ENCODE measurements around the gene RNF217.
"Not testable (repeated sequence)": the region's sequence is repeated elsewhere in the genome, so short reads cannot be mapped to it uniquely, and the experiment has no call there.

RNF217 gene

GRCh38 chr6:125014661-125014957, 52.4 kb downstream of the RNF217 start:
- no peak for DNase-seq (ENCODE audit: low read depth)

- DNase-seq (ENCODE audit: low read depth), result no peak
Observed at GRCh38 chr6:125015152-125015551, 52.9 kb downstream of the RNF217 start.

- no peak for DNase-seq (ENCODE audit: low read depth)
Observed at GRCh38 chr6:125018136-125018535, 55.9 kb downstream of the RNF217 start.

GRCh38 chr6:125019281-125019680, 57.0 kb downstream of the RNF217 start:
- DNase-seq (ENCODE audit: low read depth), result no peak

GRCh38 chr6:125019918-125020317, 57.7 kb downstream of the RNF217 start:
- no peak for DNase-seq (ENCODE audit: low read depth)

GRCh38 chr6:125020385-125020784, 58.1 kb downstream of the RNF217 start:
- no peak for DNase-seq (ENCODE audit: low read depth)

- no peak for DNase-seq (ENCODE audit: low read depth)
Observed at GRCh38 chr6:125022391-125022989, 60.3 kb downstream of the RNF217 start.

GRCh38 chr6:125025164-125025854, 63.1 kb downstream of the RNF217 start:
- DNase-seq (ENCODE audit: low read depth), result no peak

GRCh38 chr6:125027287-125027686, 65.0 kb downstream of the RNF217 start:
- no peak for DNase-seq (ENCODE audit: low read depth)

GRCh38 chr6:125030969-125031368, 68.7 kb downstream of the RNF217 start:
- DNase-seq (ENCODE audit: low read depth), result no peak

GRCh38 chr6:125031385-125031784, 69.1 kb downstream of the RNF217 start:
- no peak for DNase-seq (ENCODE audit: low read depth)

- DNase-seq (ENCODE audit: low read depth), result not testable (repeated sequence)
Observed at GRCh38 chr6:125034929-125035328, 72.7 kb downstream of the RNF217 start.

GRCh38 chr6:125036486-125036885, 74.2 kb downstream of the RNF217 start:
- DNase-seq (ENCODE audit: low read depth), result not testable (repeated sequence)

GRCh38 chr6:125037827-125038226, 75.6 kb downstream of the RNF217 start:
- DNase-seq (ENCODE audit: low read depth), result no peak

- no peak for DNase-seq (ENCODE audit: low read depth)
Observed at GRCh38 chr6:125038925-125039324, 76.7 kb downstream of the RNF217 start.

GRCh38 chr6:125041740-125042459, 79.7 kb downstream of the RNF217 start:
- no peak for DNase-seq (ENCODE audit: low read depth)

- no peak for DNase-seq (ENCODE audit: low read depth)
Observed at GRCh38 chr6:125044066-125044465, 81.8 kb downstream of the RNF217 start.

GRCh38 chr6:125044667-125045066, 82.4 kb downstream of the RNF217 start:
- DNase-seq (ENCODE audit: low read depth), result no peak

- DNase-seq (ENCODE audit: low read depth), result no peak
Observed at GRCh38 chr6:125046107-125046925, 84.1 kb downstream of the RNF217 start.

- no peak for DNase-seq (ENCODE audit: low read depth)
Observed at GRCh38 chr6:125048274-125048673, 86.0 kb downstream of the RNF217 start.

- no peak for DNase-seq (ENCODE audit: low read depth)
Observed at GRCh38 chr6:125050663-125051318, 88.6 kb downstream of the RNF217 start.

- DNase-seq (ENCODE audit: low read depth), result no peak
Observed at GRCh38 chr6:125053809-125054208, 91.6 kb downstream of the RNF217 start.
